Rectal smooth muscle tissue (tissue), 1 donor: ENCODE data around the gene ST6GALNAC3.
"Not testable (repeated sequence)": the region's sequence is repeated elsewhere in the genome, so short reads cannot be mapped to it uniquely, and the experiment has no call there.

ENCODE experiments used
- H3K27ac ChIP-seq: one replicate; pipeline ENCODE4 v1.7.0; 2013; ENCODE audit warnings: low read depth, low read length, inconsistent platforms
- H3K27me3 ChIP-seq: one replicate; pipeline ENCODE4 v1.7.0; 2013; ENCODE audit warnings: low read length; ENCODE audit not compliant: control insufficient read depth, insufficient read depth
- H3K36me3 ChIP-seq: one replicate; pipeline ENCODE4 v1.7.0; 2013; ENCODE audit warnings: low read length; ENCODE audit not compliant: control insufficient read depth, insufficient read depth
- H3K4me1 ChIP-seq: one replicate; pipeline ENCODE4 v1.7.0; 2013; ENCODE audit warnings: low read length; ENCODE audit not compliant: control insufficient read depth, insufficient read depth
- H3K4me3 ChIP-seq: one replicate; pipeline ENCODE4 v1.7.0; 2013; ENCODE audit warnings: low read length
- H3K9ac ChIP-seq: one replicate; pipeline ENCODE4 v1.7.0; 2013; ENCODE audit warnings: low read length

The ST6GALNAC3 gene

GRCh38 chr1:76115171-76115570, 40.6 kb downstream of the ST6GALNAC3 start:
- no peaks in the 10 kb centered on the region for H3K36me3 ChIP-seq

GRCh38 chr1:76121850-76122249, 47.3 kb downstream of the ST6GALNAC3 start:
- no peak overlapping the region for H3K27ac ChIP-seq
- H3K27me3 ChIP-seq: no peaks in the 10 kb centered on the region
- no peak overlapping the region for H3K9ac ChIP-seq
- no peaks in the 10 kb centered on the region for H3K36me3 ChIP-seq
- no peak overlapping the region for H3K4me3 ChIP-seq
- peaks cover 4% of the 10 kb centered on the region for H3K4me1 ChIP-seq

More at GRCh38 chr1:76115171-76115570, 40.6 kb downstream of the ST6GALNAC3 start:
- Histone ChIP-seq H3K27ac (no peak overlapping the region), H3K9ac (no peak overlapping the region), H3K4me3 (no peak overlapping the region), H3K4me1 (no peaks in the 10 kb centered on the region), H3K27me3 (no peaks in the 10 kb centered on the region)

- no peaks in the 10 kb centered on the region for H3K27me3 ChIP-seq
- no peaks in the 10 kb centered on the region for H3K36me3 ChIP-seq
- H3K4me3 ChIP-seq: no peak overlapping the region
- no peak overlapping the region for H3K27ac ChIP-seq
- H3K4me1 ChIP-seq: peaks cover 4% of the 10 kb centered on the region
- H3K9ac ChIP-seq: no peak overlapping the region
These were observed 47.7 kb downstream of the ST6GALNAC3 start for GRCh38 chr1:76122271-76122670.

- not testable (repeated sequence) for H3K4me3 ChIP-seq, H3K27me3 ChIP-seq, H3K4me1 ChIP-seq, H3K9ac ChIP-seq, H3K27ac ChIP-seq, H3K36me3 ChIP-seq
These were observed 49.0 kb downstream of the ST6GALNAC3 start for GRCh38 chr1:76123411-76124064.

- Histone ChIP-seq H3K9ac (no peak overlapping the region), H3K27ac (no peak overlapping the region), H3K4me3 (no peak overlapping the region), H3K36me3 (no peaks in the 10 kb centered on the region), H3K4me1 (peaks cover 4% of the 10 kb centered on the region), H3K27me3 (no peaks in the 10 kb centered on the region)
These were observed 49.6 kb downstream of the ST6GALNAC3 start for GRCh38 chr1:76124196-76124595.

GRCh38 chr1:76125473-76126219, 51.1 kb downstream of the ST6GALNAC3 start:
- Histone ChIP-seq H3K27ac (no peak overlapping the region), H3K27me3 (no peaks in the 10 kb centered on the region), H3K36me3 (no peaks in the 10 kb centered on the region), H3K9ac (no peak overlapping the region), H3K4me1 (peaks cover 4% of the 10 kb centered on the region), H3K4me3 (no peak overlapping the region)

- Histone ChIP-seq H3K27me3 (no peaks in the 10 kb centered on the region), H3K27ac (no peak overlapping the region), H3K9ac (no peak overlapping the region), H3K36me3 (no peaks in the 10 kb centered on the region), H3K4me1 (no peaks in the 10 kb centered on the region), H3K4me3 (no peak overlapping the region)
These were observed 53.5 kb downstream of the ST6GALNAC3 start for GRCh38 chr1:76128096-76128495.

GRCh38 chr1:76129731-76130130, 55.2 kb downstream of the ST6GALNAC3 start:
- Histone ChIP-seq H3K27ac (no peak overlapping the region), H3K9ac (no peak overlapping the region), H3K4me1 (no peaks in the 10 kb centered on the region), H3K4me3 (no peak overlapping the region), H3K27me3 (no peaks in the 10 kb centered on the region), H3K36me3 (no peaks in the 10 kb centered on the region)

- H3K9ac ChIP-seq: no peak overlapping the region
- H3K27ac ChIP-seq: no peak overlapping the region
- H3K36me3 ChIP-seq: no peaks in the 10 kb centered on the region
- no peaks in the 10 kb centered on the region for H3K27me3 ChIP-seq
- H3K4me1 ChIP-seq: no peaks in the 10 kb centered on the region
- H3K4me3 ChIP-seq: no peak overlapping the region
These were observed 56.4 kb downstream of the ST6GALNAC3 start for GRCh38 chr1:76130992-76131391.

- no peaks in the 10 kb centered on the region for H3K4me1 ChIP-seq
- no peak overlapping the region for H3K9ac ChIP-seq
- no peaks in the 10 kb centered on the region for H3K27me3 ChIP-seq
- H3K36me3 ChIP-seq: no peaks in the 10 kb centered on the region
- no peak overlapping the region for H3K4me3 ChIP-seq
- no peak overlapping the region for H3K27ac ChIP-seq
These were observed 59.4 kb downstream of the ST6GALNAC3 start for GRCh38 chr1:76133977-76134376.

- Histone ChIP-seq H3K27ac (no peak overlapping the region), H3K9ac (no peak overlapping the region), H3K4me3 (no peak overlapping the region), H3K4me1 (no peaks in the 10 kb centered on the region), H3K27me3 (no peaks in the 10 kb centered on the region), H3K36me3 (no peaks in the 10 kb centered on the region)
These were observed 61.3 kb downstream of the ST6GALNAC3 start for GRCh38 chr1:76135835-76136234.

- Histone ChIP-seq H3K27me3 (no peaks in the 10 kb centered on the region), H3K27ac (no peak overlapping the region), H3K4me1 (no peaks in the 10 kb centered on the region), H3K9ac (no peak overlapping the region), H3K36me3 (no peaks in the 10 kb centered on the region), H3K4me3 (no peak overlapping the region)
These were observed 62.3 kb downstream of the ST6GALNAC3 start for GRCh38 chr1:76136894-76137293.

GRCh38 chr1:76137746-76138145, 63.2 kb downstream of the ST6GALNAC3 start:
- Histone ChIP-seq H3K4me3 (no peak overlapping the region), H3K36me3 (no peaks in the 10 kb centered on the region), H3K4me1 (no peaks in the 10 kb centered on the region), H3K27ac (no peak overlapping the region), H3K27me3 (no peaks in the 10 kb centered on the region), H3K9ac (no peak overlapping the region)
